HG02623 (cell line): ENCODE measurements around the gene FOXD3.
A peak's percentile ranks its signal among the peaks of the same experiment; 100 is the strongest.
"Not testable (repeated sequence)": the region's sequence is repeated elsewhere in the genome, so short reads cannot be mapped to it uniquely, and the experiment has no call there.

ENCODE experiments used
- ATAC-seq: cut with Tn5 transposase; IDR thresholded peaks from one replicate; pipeline ENCODE4 v1.9.1; 2021; ENCODE audit warnings: moderate library complexity; ENCODE audit not compliant: unreplicated experiment

The FOXD3 gene

DNA sequence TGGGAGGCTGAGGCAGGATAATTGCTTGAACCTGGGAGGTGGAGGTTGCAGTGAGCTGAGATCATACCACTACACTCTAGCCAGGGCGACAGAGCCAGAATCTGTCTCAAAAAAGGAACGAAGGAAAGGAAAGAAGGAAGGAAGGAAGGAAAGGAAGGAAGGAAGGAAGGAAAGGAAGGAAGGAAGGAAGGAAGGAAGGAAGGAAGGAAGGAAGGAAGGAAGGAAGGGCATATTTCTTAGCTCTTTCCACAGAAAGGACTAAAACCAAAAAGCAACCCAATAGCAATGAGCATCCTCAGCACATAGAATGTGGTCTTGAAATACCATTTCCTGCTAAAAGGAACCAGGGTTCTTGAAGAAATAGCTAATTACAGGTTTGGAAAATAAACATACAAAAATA is 33.9 kb downstream of the FOXD3 start:
- ATAC-seq: not testable (repeated sequence)

GRCh38 chr1:63359561-63359960 is 37.2 kb downstream of the FOXD3 start:
- no peak for ATAC-seq

DNA sequence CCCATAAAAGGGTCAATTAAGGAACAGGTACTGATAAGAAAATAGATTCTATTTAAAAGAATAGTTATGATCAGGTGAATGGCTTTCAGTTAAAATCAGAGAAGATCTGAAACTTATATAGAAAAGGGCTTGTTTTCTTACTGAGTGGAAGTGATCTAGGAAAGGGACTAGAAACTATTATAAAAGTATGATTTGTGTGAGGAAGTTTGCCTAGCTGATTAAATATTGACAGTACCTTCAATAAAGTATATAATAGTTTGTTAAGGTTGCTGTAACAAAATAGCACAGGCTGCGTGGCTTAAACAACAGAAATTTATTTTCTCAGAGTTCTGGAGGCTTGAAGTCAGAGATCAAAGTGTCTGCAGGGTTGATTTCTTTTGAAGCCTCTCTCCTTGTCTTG is 39.7 kb downstream of the FOXD3 start:
- ATAC-seq: no peak

DNA sequence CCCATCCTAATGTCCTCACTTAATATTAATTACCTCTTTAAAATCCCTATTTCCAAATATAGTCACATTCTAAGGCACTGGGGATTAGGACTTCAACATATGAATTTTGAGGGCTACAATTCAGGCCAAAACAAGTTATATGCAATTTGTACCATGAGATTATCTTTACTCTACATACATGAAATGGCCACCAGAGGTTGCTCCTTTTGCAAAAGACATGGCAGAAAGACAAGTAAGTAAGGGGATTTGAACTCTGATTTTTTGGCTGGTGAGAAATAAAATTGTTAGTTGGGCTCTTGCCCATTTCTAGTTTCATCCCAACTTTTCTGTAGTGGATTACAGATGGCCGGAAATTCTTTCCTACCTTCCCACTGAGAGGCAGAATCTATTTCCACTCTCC is 40.2 kb downstream of the FOXD3 start:
- no peak for ATAC-seq

GRCh38 chr1:63363014-63363413 is 40.6 kb downstream of the FOXD3 start:
- ATAC-seq: no peak

DNA sequence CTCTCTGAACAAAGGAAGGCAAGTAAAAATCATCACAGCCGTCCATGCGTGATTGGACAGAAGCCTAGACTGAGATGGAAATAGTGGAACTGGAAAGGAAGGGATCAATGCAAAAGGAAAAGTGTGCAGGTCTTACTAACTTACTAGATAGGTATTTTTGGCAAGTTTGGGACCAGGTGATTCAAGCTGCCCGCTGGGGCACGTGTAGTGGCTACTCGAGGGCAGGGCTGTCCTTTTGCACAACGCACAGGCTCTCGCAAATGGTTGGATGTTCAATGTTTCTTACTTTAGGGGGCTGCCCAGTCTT is 44.5 kb downstream of the FOXD3 start:
- no peak for ATAC-seq

DNA sequence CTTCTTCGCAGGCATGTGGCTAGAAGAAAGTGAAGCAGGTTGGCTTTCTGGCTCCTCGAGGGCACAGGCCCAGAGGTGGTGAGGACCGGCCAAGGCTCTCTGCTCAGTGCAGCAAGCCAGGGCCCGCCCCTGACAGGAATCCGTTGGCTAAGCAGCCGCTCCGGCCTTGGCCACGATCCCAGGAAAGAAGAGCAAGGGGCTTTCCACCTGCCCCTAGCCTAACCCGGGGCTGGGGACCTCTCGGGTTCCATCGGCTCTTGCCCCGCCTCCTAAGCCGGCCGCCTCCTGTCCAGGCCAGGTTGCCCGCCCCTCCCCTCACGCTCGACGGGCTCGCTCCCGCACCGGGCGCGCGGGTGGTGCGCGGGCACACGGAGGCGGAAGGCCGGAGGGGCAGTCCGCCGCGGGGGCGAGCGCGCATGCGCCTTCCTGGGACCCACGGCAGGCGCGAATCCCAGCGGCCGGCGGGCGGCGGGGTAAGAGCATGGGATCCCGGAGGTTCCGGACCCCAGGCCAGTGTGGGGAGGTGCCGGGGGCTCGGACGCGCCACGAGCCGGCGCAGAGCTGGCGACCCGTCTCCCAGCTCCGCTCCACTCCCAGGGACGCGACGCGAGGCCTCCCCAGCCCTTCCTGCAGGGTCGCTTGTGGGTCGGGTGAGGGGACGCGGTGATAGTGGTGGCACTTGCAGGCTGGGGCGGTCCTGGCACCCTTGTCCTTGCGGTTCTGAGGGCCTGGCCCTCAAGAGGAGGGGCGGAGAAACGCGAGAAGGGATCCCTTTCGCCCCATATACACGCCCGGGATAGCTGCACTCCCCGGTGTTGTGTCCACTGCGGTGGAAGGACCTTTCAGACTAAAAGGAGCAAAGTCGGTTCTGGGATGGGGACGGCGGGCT is 45.1 kb downstream of the FOXD3 start, which contains the start of gene ALG6:
ALG6 (plus strand) TSS at position 413 of the 889 bp plus-strand sequence. CDS start 3,351 bp downstream, outside the sequence.
- ATAC-seq: peak; percentile 93

DNA sequence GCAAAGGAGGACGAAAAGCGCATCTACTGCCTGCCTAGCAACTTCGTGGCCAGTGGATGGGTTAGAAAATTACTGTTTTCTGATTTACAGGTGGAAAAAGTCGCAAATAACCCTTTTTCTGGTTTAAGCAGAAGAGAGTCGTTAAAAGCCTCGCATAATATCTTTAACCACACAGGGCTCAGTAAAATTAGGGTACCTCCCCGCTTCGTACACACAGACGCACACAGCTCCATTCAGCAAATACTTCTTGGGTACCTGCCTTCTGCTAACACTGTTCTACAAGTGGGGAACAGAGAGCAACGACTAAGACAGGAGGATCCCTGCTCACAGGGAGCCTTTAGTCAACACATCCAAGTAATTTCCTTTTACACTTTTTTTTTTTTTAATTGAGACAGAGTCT is 45.8 kb downstream of the FOXD3 start:
- ATAC-seq: no peak
